DOHH2 (cell line): ENCODE results near the gene MET.
"Not testable (repeated sequence)": the region's sequence is repeated elsewhere in the genome, so short reads cannot be mapped to it uniquely, and the experiment has no call there.

ENCODE experiments used
- H3F3A ChIP-seq: fragments of 200-600 bp; sonication (generic), shearing (Covaris generic); 2 replicates; pipeline ENCODE4 v1.6.0; 2016; ENCODE audit warnings: antibody characterized with exemption, mild to moderate bottlenecking; ENCODE audit not compliant: control insufficient read depth, insufficient read depth
- H3K27ac ChIP-seq: fragments of 200-600 bp; sonication (generic); 2 replicates; pipeline ENCODE4 v1.5.1; 2014; ENCODE audit warnings: low read depth, mild to moderate bottlenecking, low read length, moderate library complexity
- H3K27me3 ChIP-seq: fragments of 200-600 bp; sonication (generic); 2 replicates; pipeline ENCODE4 v1.6.1; 2014; ENCODE audit warnings: mild to moderate bottlenecking, low read length, mixed read lengths; ENCODE audit not compliant: control insufficient read depth
- H3K36me3 ChIP-seq: fragments of 200-600 bp; sonication (generic); 2 replicates; pipeline ENCODE4 v1.6.1; 2014; ENCODE audit warnings: mild to moderate bottlenecking, low read length, moderate library complexity, mixed read lengths; ENCODE audit not compliant: control insufficient read depth
- H3K4me1 ChIP-seq: fragments of 200-600 bp; sonication (generic); 2 replicates; pipeline ENCODE4 v1.6.1; 2014; ENCODE audit warnings: mild to moderate bottlenecking, low read length, mixed read lengths; ENCODE audit not compliant: control insufficient read depth
- H3K4me2 ChIP-seq: fragments of 200-600 bp; sonication (generic); 2 replicates; pipeline ENCODE4 v1.6.0; 2014; ENCODE audit warnings: mild to moderate bottlenecking, low read length, moderate library complexity
- H3K4me3 ChIP-seq: fragments of 200-600 bp; sonication (generic); 2 replicates; pipeline ENCODE4 v1.5.1; 2014; ENCODE audit warnings: mild to moderate bottlenecking, low read length, mixed read lengths
- H3K79me2 ChIP-seq: fragments of 200-600 bp; sonication (generic); 2 replicates; pipeline ENCODE4 v1.6.1; 2014; ENCODE audit warnings: mild to moderate bottlenecking, low read length, mixed read lengths; ENCODE audit not compliant: control insufficient read depth
- H3K9me2 ChIP-seq: fragments of 200-600 bp; sonication (generic); replicated peaks from 2 replicates; pipeline ENCODE4 v1.6.1; 2014; ENCODE audit warnings: mild to moderate bottlenecking, low read length, mixed read lengths; ENCODE audit not compliant: control insufficient read depth
- H3K9me3 ChIP-seq: fragments of 200-600 bp; sonication (generic); 2 replicates; pipeline ENCODE4 v1.6.1; 2014; ENCODE audit warnings: antibody characterized with exemption, low read length, mixed read lengths; ENCODE audit not compliant: control insufficient read depth, insufficient read depth
- H4K20me1 ChIP-seq: fragments of 200-600 bp; sonication (generic); 2 replicates; pipeline ENCODE4 v1.6.0; 2014; ENCODE audit warnings: low read depth, mild to moderate bottlenecking, antibody characterized with exemption, low read length, moderate library complexity; ENCODE audit not compliant: control insufficient read depth, insufficient read depth
- CTCF ChIP-seq: fragments of 200-600 bp; sonication (generic); IDR thresholded peaks from one replicate; pipeline ENCODE4 v1.5.1; 2014; ENCODE audit warnings: antibody characterized with exemption, mild to moderate bottlenecking, low read depth, low read length; ENCODE audit not compliant: poor library complexity, severe bottlenecking
- EZH2phosphoT487 ChIP-seq: fragments of 200-600 bp; sonication (generic); IDR thresholded peaks from 2 replicates; pipeline ENCODE4 v1.6.1; 2017; ENCODE audit warnings: borderline replicate concordance, mild to moderate bottlenecking, antibody characterized with exemption, low read length, moderate library complexity, mixed read lengths

Gene MET

GRCh38 chr7:116752305-116753074 lies 80.5 kb downstream of the MET start:
- no peaks in the 10 kb centered on the region for H3K4me1 ChIP-seq

GRCh38 chr7:116753130-116753529 lies 81.1 kb downstream of the MET start:
- Histone ChIP-seq H3K4me2 (no peak overlapping the region), H3K79me2 (no peaks in the 10 kb centered on the region), H3K4me1 (no peaks in the 10 kb centered on the region), H3K27ac (no peak overlapping the region), H4K20me1 (no peaks in the 10 kb centered on the region), H3K4me3 (no peak overlapping the region), H3K9me2 (no peaks in the 10 kb centered on the region), H3F3A (no peaks in the 10 kb centered on the region), H3K27me3 (no peaks in the 10 kb centered on the region), H3K9me3 (no peaks in the 10 kb centered on the region), H3K36me3 (no peaks in the 10 kb centered on the region)
- TF ChIP-seq CTCF, result no peak
- TF ChIP-seq EZH2phosphoT487, result no peak

More at GRCh38 chr7:116752305-116753074, 80.5 kb downstream of the MET start:
- Histone ChIP-seq H3K4me3 (no peak overlapping the region), H3K79me2 (no peaks in the 10 kb centered on the region), H3K4me2 (no peak overlapping the region), H3K9me2 (no peaks in the 10 kb centered on the region), H3K36me3 (no peaks in the 10 kb centered on the region), H3F3A (no peaks in the 10 kb centered on the region), H3K9me3 (no peaks in the 10 kb centered on the region), H3K27ac (no peak overlapping the region), H4K20me1 (no peaks in the 10 kb centered on the region), H3K27me3 (no peaks in the 10 kb centered on the region)
- TF ChIP-seq EZH2phosphoT487, result no peak

- no peaks in the 10 kb centered on the region for H3K4me1 ChIP-seq
- H3K27ac ChIP-seq, result no peak overlapping the region
- no peaks in the 10 kb centered on the region for H3K27me3 ChIP-seq
- H3K9me3 ChIP-seq, result no peaks in the 10 kb centered on the region
- no peaks in the 10 kb centered on the region for H3K9me2 ChIP-seq
- no peak overlapping the region for H3K4me3 ChIP-seq
- TF ChIP-seq EZH2phosphoT487 (no peak), CTCF (no peak)
- no peaks in the 10 kb centered on the region for H4K20me1 ChIP-seq
- no peaks in the 10 kb centered on the region for H3K36me3 ChIP-seq
- no peaks in the 10 kb centered on the region for H3K79me2 ChIP-seq
- no peaks in the 10 kb centered on the region for H3F3A ChIP-seq
- H3K4me2 ChIP-seq, result no peak overlapping the region
These were observed 82.2 kb downstream of the MET start for GRCh38 chr7:116754186-116754585.

- Histone ChIP-seq H3K27me3 (no peaks in the 10 kb centered on the region), H3K36me3 (no peaks in the 10 kb centered on the region), H3K4me2 (no peak overlapping the region), H3F3A (no peaks in the 10 kb centered on the region), H3K9me2 (no peaks in the 10 kb centered on the region), H3K9me3 (no peaks in the 10 kb centered on the region), H3K4me3 (no peak overlapping the region), H4K20me1 (no peaks in the 10 kb centered on the region), H3K27ac (no peak overlapping the region), H3K4me1 (no peaks in the 10 kb centered on the region), H3K79me2 (no peaks in the 10 kb centered on the region)
- TF ChIP-seq EZH2phosphoT487, result no peak
- TF ChIP-seq CTCF, result no peak
These were observed 85.3 kb downstream of the MET start for GRCh38 chr7:116757283-116757682.

GRCh38 chr7:116759642-116760041 lies 87.6 kb downstream of the MET start:
- H3K79me2 ChIP-seq, H3K27me3 ChIP-seq, H3K9me2 ChIP-seq, H3F3A ChIP-seq, H3K9me3 ChIP-seq, H3K4me3 ChIP-seq, H3K4me1 ChIP-seq, H3K27ac ChIP-seq, H4K20me1 ChIP-seq, H3K36me3 ChIP-seq, H3K4me2 ChIP-seq: not testable (repeated sequence)
